ENCODE data around the gene CCKAR.
"Not testable (repeated sequence)": the region's sequence is repeated elsewhere in the genome, so short reads cannot be mapped to it uniquely, and the experiment has no call there.

CCKAR gene

GRCh38 chr4:26509681-26510333 is 19.5 kb upstream of the CCKAR start:
- in situ Hi-C loops (cut with HindIII; ENCODE audit: low pct_unique_long_range_greater_than_20kb, low sequenced_read_pairs), result no loop called here
- TF ChIP-seq JUND (IDR thresholded peaks at IDR 0.05; ENCODE audit: low read depth), result no peak
- DNase-seq (ENCODE audit: low read depth in 1 of 2, low spot score in 1 of 2), result no peak

- in situ Hi-C loops (cut with HindIII; ENCODE audit: low pct_unique_long_range_greater_than_20kb, low sequenced_read_pairs), result no loop called here
- TF ChIP-seq JUND (IDR thresholded peaks at IDR 0.05; ENCODE audit: low read depth), result no peak
- DNase-seq (ENCODE audit: low read depth in 1 of 2, low spot score in 1 of 2), result no peak
Measured at GRCh38 chr4:26507286-26507685, 17.0 kb upstream of the CCKAR start.

- DNase-seq (ENCODE audit: low read depth in 1 of 2, low spot score in 1 of 2), result no peak
- in situ Hi-C loops (cut with HindIII; ENCODE audit: low pct_unique_long_range_greater_than_20kb, low sequenced_read_pairs), result no loop called here
- no peak for TF ChIP-seq JUND (IDR thresholded peaks at IDR 0.05; ENCODE audit: low read depth)
Measured at GRCh38 chr4:26503844-26504243, 13.6 kb upstream of the CCKAR start.

- in situ Hi-C loops (cut with HindIII; ENCODE audit: low pct_unique_long_range_greater_than_20kb, low sequenced_read_pairs), result no loop called here
- no peak for TF ChIP-seq JUND (IDR thresholded peaks at IDR 0.05; ENCODE audit: low read depth)
- no peak for DNase-seq (ENCODE audit: low read depth in 1 of 2, low spot score in 1 of 2)
Measured at GRCh38 chr4:26503427-26503826, 13.1 kb upstream of the CCKAR start.

- in situ Hi-C loops (cut with HindIII; ENCODE audit: low pct_unique_long_range_greater_than_20kb, low sequenced_read_pairs); DNase-seq (ENCODE audit: low read depth in 1 of 2, low spot score in 1 of 2): not testable (repeated sequence)
Measured at GRCh38 chr4:26500565-26500999, 10.3 kb upstream of the CCKAR start.

- no peak for TF ChIP-seq JUND (IDR thresholded peaks at IDR 0.05; ENCODE audit: low read depth)
- peak in 1 of 2 experiments; percentile 45 for DNase-seq (ENCODE audit: low read depth in 1 of 2, low spot score in 1 of 2)
- in situ Hi-C loops (cut with HindIII; ENCODE audit: low pct_unique_long_range_greater_than_20kb, low sequenced_read_pairs), result no loop called here
Measured at GRCh38 chr4:26496207-26496783, 6.0 kb upstream of the CCKAR start.

- in situ Hi-C loops (cut with HindIII; ENCODE audit: low pct_unique_long_range_greater_than_20kb, low sequenced_read_pairs), result no loop called here
- no peak for TF ChIP-seq JUND (IDR thresholded peaks at IDR 0.05; ENCODE audit: low read depth)
Measured at GRCh38 chr4:26493461-26493860, 3.2 kb upstream of the CCKAR start.

GRCh38 chr4:26491449-26492170 is 1.3 kb upstream of the CCKAR start:
- in situ Hi-C loops (cut with HindIII; ENCODE audit: low pct_unique_long_range_greater_than_20kb, low sequenced_read_pairs), result no loop called here

More at GRCh38 chr4:26493461-26493860, 3.2 kb upstream of the CCKAR start:
- DNase-seq (ENCODE audit: low read depth in 1 of 2, low spot score in 1 of 2), result no peak

GRCh38 chr4:26490960-26491284 is 638 bp upstream of the CCKAR start:
- in situ Hi-C loops (cut with HindIII; ENCODE audit: low pct_unique_long_range_greater_than_20kb, low sequenced_read_pairs), result no loop called here

More at GRCh38 chr4:26491449-26492170, 1.3 kb upstream of the CCKAR start:
- no peak for DNase-seq (ENCODE audit: low read depth in 1 of 2, low spot score in 1 of 2)
- TF ChIP-seq JUND (IDR thresholded peaks at IDR 0.05; ENCODE audit: low read depth), result no peak

GRCh38 chr4:26489101-26489985 is 941 bp downstream of the CCKAR start:
- TF ChIP-seq JUND (IDR thresholded peaks at IDR 0.05; ENCODE audit: low read depth), result no peak
- no peak for DNase-seq (ENCODE audit: low read depth in 1 of 2, low spot score in 1 of 2)
- in situ Hi-C loops (cut with HindIII; ENCODE audit: low pct_unique_long_range_greater_than_20kb, low sequenced_read_pairs), result no loop called here

More at GRCh38 chr4:26490960-26491284, 638 bp upstream of the CCKAR start:
- no peak for DNase-seq (ENCODE audit: low read depth in 1 of 2, low spot score in 1 of 2)
- TF ChIP-seq JUND (IDR thresholded peaks at IDR 0.05; ENCODE audit: low read depth), result no peak

GRCh38 chr4:26485684-26486083 is 4.6 kb downstream of the CCKAR start:
- DNase-seq (ENCODE audit: low read depth in 1 of 2, low spot score in 1 of 2), result no peak
- no peak for TF ChIP-seq JUND (IDR thresholded peaks at IDR 0.05; ENCODE audit: low read depth)
- in situ Hi-C loops (cut with HindIII; ENCODE audit: low pct_unique_long_range_greater_than_20kb, low sequenced_read_pairs), result no loop called here

GRCh38 chr4:26484516-26484915 is 5.8 kb downstream of the CCKAR start:
- TF ChIP-seq JUND (IDR thresholded peaks at IDR 0.05; ENCODE audit: low read depth), result no peak
- DNase-seq (ENCODE audit: low read depth in 1 of 2, low spot score in 1 of 2), result no peak
- in situ Hi-C loops (cut with HindIII; ENCODE audit: low pct_unique_long_range_greater_than_20kb, low sequenced_read_pairs), result no loop called here
